Measurements from ENCODE around the gene CA10. TPM values are rescaled to one million over a fixed set of nuclear protein-coding genes. Genes with fewer than 3 reads are reported as not detected.

CA10 gene
- total RNA-seq, 4 donors from 2014 or later, result not detected

DNA sequence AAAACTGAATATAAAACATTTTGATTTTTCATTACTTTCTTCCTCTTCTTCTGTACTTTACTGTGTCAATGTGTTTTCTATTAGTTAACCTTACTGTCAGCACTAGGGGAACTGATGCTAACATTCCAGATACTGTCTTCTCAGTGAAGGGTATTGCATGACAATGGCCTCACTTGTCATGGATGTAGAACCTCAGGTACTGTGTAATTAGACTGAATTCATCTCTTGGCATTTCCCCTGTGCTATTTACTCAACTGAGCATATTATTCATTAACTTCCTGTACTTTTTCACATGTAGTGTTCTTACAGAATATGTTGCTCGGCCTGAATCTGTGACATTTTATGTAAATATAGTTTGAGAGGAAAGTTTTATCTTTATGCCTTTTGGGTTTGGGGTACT is 237.0 kb downstream of the CA10 start:
- no peak for TF ChIP-seq EP300 (IDR thresholded peaks at IDR 0.05)
- no peak for TF ChIP-seq POLR2A (IDR thresholded peaks at IDR 0.05)
- TF ChIP-seq POLR2AphosphoS5 (IDR thresholded peaks at IDR 0.05), result no peak
- TF ChIP-seq, protein P1, sequence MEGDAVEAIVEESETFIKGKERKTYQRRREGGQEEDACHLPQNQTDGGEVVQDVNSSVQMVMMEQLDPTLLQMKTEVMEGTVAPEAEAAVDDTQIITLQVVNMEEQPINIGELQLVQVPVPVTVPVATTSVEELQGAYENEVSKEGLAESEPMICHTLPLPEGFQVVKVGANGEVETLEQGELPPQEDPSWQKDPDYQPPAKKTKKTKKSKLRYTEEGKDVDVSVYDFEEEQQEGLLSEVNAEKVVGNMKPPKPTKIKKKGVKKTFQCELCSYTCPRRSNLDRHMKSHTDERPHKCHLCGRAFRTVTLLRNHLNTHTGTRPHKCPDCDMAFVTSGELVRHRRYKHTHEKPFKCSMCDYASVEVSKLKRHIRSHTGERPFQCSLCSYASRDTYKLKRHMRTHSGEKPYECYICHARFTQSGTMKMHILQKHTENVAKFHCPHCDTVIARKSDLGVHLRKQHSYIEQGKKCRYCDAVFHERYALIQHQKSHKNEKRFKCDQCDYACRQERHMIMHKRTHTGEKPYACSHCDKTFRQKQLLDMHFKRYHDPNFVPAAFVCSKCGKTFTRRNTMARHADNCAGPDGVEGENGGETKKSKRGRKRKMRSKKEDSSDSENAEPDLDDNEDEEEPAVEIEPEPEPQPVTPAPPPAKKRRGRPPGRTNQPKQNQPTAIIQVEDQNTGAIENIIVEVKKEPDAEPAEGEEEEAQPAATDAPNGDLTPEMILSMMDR (IDR thresholded peaks at IDR 0.05), result no peak
- H3K36me3 ChIP-seq, result no peaks in the 10 kb centered on the region
- H3K4me1 ChIP-seq, result no peaks in the 10 kb centered on the region
- H3K9me3 ChIP-seq, result no peaks in the 10 kb centered on the region
- no peak for ATAC-seq
- peaks cover 4% of the 10 kb centered on the region for H3K27me3 ChIP-seq
- no peak overlapping the region for H3K4me3 ChIP-seq
- no peak overlapping the region for H3K27ac ChIP-seq
- 54 to 86% methylated on average over 1 of the region's 1 CpG for WGBS, 2 donors (ENCODE audit: low coverage in 1 of 2)

DNA sequence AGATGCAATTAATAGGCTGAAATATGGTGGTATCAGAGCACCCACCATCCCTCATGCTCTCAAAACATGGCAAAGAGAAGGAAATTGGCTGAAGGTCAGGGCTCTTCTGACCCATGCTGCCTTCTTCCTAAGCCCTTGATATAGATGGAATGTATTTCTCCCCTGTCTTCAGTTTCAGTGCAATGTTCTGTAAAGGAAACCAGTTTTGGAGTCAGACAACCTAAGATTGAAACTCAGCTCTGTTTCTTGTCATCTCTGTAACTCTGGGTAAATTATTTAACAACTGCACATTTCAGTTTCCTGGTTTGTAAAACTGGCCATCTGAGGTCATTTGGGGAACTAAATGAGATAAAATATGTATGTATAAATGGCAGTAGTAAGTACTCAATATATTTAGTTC is 243.9 kb downstream of the CA10 start:
- no peak for ATAC-seq
- Histone ChIP-seq H3K4me1 (no peaks in the 10 kb centered on the region), H3K4me3 (no peak overlapping the region), H3K36me3 (no peaks in the 10 kb centered on the region), H3K27ac (no peak overlapping the region), H3K9me3 (no peaks in the 10 kb centered on the region), H3K27me3 (no peaks in the 10 kb centered on the region)
- no peak for TF ChIP-seq EP300 (IDR thresholded peaks at IDR 0.05)
- TF ChIP-seq, protein P1 (IDR thresholded peaks at IDR 0.05), result no peak
- no peak for TF ChIP-seq POLR2AphosphoS5 (IDR thresholded peaks at IDR 0.05)
- TF ChIP-seq POLR2A (IDR thresholded peaks at IDR 0.05), result no peak

DNA sequence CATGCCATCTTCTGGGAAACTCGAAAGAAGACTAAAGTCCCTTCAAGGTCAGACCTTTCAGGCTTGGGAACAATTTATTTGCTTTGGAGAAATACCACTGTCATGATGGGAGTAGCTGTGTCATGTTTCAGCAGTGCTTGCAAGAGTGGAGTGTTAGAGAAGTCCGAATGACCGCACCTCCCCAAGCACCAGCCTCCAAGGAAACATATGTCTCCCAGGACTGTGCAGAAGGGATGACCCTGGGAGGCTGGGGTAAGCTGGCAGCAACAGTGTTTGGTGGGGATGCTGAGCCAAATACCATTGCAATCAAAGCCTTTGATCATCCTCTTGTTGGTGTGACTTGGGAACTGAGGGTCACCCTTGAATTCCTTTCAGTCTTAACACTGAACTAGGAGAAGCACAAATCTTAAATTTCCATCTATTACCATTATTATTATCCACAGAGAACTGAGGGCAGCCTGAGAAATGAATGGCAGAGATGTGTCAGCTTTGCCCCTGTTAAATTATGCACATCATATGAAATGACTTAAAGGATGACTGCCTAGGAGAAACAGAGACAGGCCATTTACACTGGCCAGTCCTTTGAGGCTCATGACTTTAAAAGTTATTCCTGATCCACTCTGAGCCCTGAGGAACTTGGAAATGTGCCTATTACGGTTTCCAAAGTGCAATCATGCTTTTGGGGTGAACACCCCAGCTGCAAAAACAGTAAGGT is 244.9 kb downstream of the CA10 start:
- TF ChIP-seq, protein P1 (IDR thresholded peaks at IDR 0.05), result no peak
- TF ChIP-seq EP300 (IDR thresholded peaks at IDR 0.05) (no peak), POLR2AphosphoS5 (IDR thresholded peaks at IDR 0.05) (no peak), POLR2A (IDR thresholded peaks at IDR 0.05) (no peak)
- ATAC-seq, result no peak
- WGBS, 2 donors (ENCODE audit: low coverage in 1 of 2), result 61 to 62% methylated on average over 3 of the region's 4 CpGs
- Histone ChIP-seq H3K36me3 (no peaks in the 10 kb centered on the region), H3K9me3 (no peaks in the 10 kb centered on the region), H3K4me1 (no peaks in the 10 kb centered on the region), H3K27ac (no peak overlapping the region), H3K27me3 (no peaks in the 10 kb centered on the region), H3K4me3 (no peak overlapping the region)

DNA sequence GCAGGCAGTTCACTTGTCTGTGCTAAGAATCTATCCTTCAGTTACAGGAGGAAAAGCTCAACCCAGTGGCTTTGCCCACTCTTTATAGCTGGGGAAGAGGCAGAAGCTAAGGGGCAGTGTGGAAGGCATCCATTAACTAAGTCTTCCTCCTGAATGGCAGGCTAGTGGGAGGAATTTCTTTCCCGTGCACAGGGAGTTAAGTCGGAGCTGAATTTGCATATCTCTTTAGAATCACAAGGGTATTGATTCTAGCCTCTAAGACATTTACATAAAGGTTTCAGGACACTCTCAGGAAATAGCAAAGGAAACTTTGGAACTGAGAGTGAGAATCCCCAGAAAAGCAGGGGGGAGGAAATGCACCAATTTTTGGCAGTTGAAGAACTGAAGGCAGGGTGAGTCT is 245.6 kb downstream of the CA10 start:
- 21% methylated on average over 2 of the region's 2 CpGs; no CpG with 5 or more reads in 1 of the 2 donors for WGBS, 2 donors (ENCODE audit: low coverage in 1 of 2)
- no peaks in the 10 kb centered on the region for H3K4me1 ChIP-seq
- ATAC-seq, result no peak
- H3K27ac ChIP-seq, result no peak overlapping the region
- H3K4me3 ChIP-seq, result no peak overlapping the region
- no peaks in the 10 kb centered on the region for H3K27me3 ChIP-seq
- TF ChIP-seq EP300 (IDR thresholded peaks at IDR 0.05) (no peak), POLR2AphosphoS5 (IDR thresholded peaks at IDR 0.05) (no peak), POLR2A (IDR thresholded peaks at IDR 0.05) (no peak)
- TF ChIP-seq, protein P1 (IDR thresholded peaks at IDR 0.05), result no peak
- H3K36me3 ChIP-seq, result no peaks in the 10 kb centered on the region
- H3K9me3 ChIP-seq, result no peaks in the 10 kb centered on the region

DNA sequence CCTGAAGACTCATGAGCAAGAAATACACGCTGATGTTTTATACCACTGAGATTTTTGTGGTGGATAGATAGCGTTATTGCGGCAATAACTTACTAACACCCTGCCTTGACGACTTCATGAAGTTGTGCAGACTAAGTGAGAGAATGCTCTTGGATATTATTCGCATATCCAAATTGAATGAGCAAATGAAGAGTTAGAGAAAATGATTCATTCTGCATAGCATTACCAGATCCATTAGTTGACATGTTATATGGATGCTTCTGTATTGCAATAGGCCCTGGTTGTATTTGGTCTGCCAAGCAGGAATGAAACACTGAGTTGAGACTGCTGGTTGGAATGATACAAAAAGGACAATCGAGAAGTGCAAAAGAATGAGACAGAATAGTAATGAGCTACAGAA is 247.3 kb downstream of the CA10 start:
- no peaks in the 10 kb centered on the region for H3K4me1 ChIP-seq
- TF ChIP-seq EP300 (IDR thresholded peaks at IDR 0.05) (no peak), POLR2AphosphoS5 (IDR thresholded peaks at IDR 0.05) (no peak), POLR2A (IDR thresholded peaks at IDR 0.05) (no peak)
- TF ChIP-seq, protein P1 (IDR thresholded peaks at IDR 0.05), result no peak

More for the DNA sequence above, 247.3 kb downstream of the CA10 start:
- WGBS, 2 donors (ENCODE audit: low coverage in 1 of 2), result 84 to 98% methylated on average over 5 of the region's 6 CpGs
- Histone ChIP-seq H3K27ac (no peak overlapping the region), H3K9me3 (no peaks in the 10 kb centered on the region), H3K27me3 (no peaks in the 10 kb centered on the region), H3K4me3 (no peak overlapping the region), H3K36me3 (no peaks in the 10 kb centered on the region)
- no peak for ATAC-seq

Measured in gastroesophageal sphincter (tissue), 4 donors.